NOMO-1 treated with DMSO at 0.1 percent for 48 hours (cell line): ENCODE data around the gene SH2D7.

Source experiments
- DNase-seq: peaks from one replicate; lab custom pipeline; 2025; ENCODE audit not compliant: unreplicated experiment; lab: John Stamatoyannopoulos, UW

SH2D7 gene

GRCh38 chr15:78092261-78093041, at the start of gene SH2D7:
TSS of gene SH2D7 (plus strand) at chr15:78092561. CDS start at chr15:78092585, 24 bp downstream.
- DNase-seq = no peak

GRCh38 chr15:78044407-78045155, 47.8 kb upstream of the SH2D7 start:
- DNase-seq = peak; percentile 64

GRCh38 chr15:78045189-78045588, 47.2 kb upstream of the SH2D7 start:
- DNase-seq = no peak

GRCh38 chr15:78046796-78047341, 45.5 kb upstream of the SH2D7 start:
- DNase-seq = no peak

GRCh38 chr15:78047761-78048627, 44.4 kb upstream of the SH2D7 start:
- peak; percentile 84 for DNase-seq

GRCh38 chr15:78048628-78048920, 43.8 kb upstream of the SH2D7 start:
- DNase-seq = no peak

GRCh38 chr15:78049691-78050440, 42.5 kb upstream of the SH2D7 start:
- peak; percentile 60 for DNase-seq

- DNase-seq = no peak
Measured at GRCh38 chr15:78050441-78050809, 41.9 kb upstream of the SH2D7 start.

- DNase-seq = no peak
Measured at GRCh38 chr15:78050826-78051225, 41.5 kb upstream of the SH2D7 start.

- DNase-seq = no peak
Measured at GRCh38 chr15:78051596-78051995, 40.8 kb upstream of the SH2D7 start.

GRCh38 chr15:78052001-78052401, 40.4 kb upstream of the SH2D7 start:
- DNase-seq = no peak

GRCh38 chr15:78052545-78052944, 39.8 kb upstream of the SH2D7 start:
- DNase-seq = no peak

- no peak for DNase-seq
Measured at GRCh38 chr15:78054518-78054917, 37.8 kb upstream of the SH2D7 start.

GRCh38 chr15:78054966-78055365, 37.4 kb upstream of the SH2D7 start:
- no peak for DNase-seq

- DNase-seq = no peak
Measured at GRCh38 chr15:78055919-78056713, 36.2 kb upstream of the SH2D7 start.

GRCh38 chr15:78056714-78057269, 35.6 kb upstream of the SH2D7 start:
- peak; percentile 60 for DNase-seq

GRCh38 chr15:78057803-78058202, 34.6 kb upstream of the SH2D7 start:
- no peak for DNase-seq

GRCh38 chr15:78058401-78058935, 33.9 kb upstream of the SH2D7 start:
- no peak for DNase-seq

- no peak for DNase-seq
Measured at GRCh38 chr15:78059110-78059839, 33.1 kb upstream of the SH2D7 start.
